ENCODE data around the gene UGT1A8.

DNA sequence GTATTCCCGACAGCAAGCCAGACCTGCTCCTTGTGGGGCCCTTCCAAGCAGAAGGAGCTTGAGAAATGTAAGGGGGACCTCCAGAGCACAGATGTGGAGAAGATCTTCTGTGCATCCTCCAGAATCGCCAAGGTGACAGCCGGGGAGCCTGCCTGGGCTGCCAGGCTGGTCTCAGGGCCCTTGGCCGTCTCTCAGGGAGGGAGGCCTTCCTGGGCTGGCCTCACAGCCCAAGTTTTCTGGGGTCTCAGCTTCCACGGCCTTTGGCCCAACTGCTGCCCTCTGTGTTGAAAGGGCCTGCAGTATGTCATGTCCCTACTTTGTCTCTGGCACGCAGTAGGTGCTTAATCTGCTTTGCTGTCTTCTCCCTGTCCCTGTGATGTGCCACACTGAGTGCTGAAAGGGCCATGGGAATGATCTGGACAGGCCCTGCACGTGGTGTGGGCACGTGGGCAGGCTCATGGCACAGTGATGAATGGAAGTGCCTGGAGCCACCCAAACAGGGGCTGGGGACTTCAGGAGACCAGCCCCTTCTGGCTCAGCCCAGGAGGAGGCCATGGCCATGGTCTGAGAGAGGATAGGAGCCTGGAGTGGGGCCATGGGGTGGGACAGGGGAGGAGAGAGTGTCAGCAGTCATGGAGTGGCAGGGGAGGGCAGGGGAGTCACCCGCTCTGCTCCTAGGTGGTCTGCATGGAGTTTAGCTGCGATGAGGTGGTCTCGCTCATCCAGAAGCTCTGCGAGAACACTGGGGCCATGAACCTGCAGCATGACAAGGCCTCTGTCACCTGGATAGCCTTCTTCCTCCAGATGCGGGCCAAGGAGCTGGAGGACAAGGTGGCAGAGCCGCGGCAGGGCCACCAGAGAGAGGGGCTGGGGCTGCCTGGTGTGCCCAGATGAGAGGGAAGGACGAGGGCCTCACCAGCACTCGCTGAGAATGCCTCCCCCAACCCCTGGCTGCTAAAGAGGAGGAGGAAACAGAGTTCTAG lies 201.5 kb downstream of the UGT1A8 start:
- TF ChIP-seq, protein P1, sequence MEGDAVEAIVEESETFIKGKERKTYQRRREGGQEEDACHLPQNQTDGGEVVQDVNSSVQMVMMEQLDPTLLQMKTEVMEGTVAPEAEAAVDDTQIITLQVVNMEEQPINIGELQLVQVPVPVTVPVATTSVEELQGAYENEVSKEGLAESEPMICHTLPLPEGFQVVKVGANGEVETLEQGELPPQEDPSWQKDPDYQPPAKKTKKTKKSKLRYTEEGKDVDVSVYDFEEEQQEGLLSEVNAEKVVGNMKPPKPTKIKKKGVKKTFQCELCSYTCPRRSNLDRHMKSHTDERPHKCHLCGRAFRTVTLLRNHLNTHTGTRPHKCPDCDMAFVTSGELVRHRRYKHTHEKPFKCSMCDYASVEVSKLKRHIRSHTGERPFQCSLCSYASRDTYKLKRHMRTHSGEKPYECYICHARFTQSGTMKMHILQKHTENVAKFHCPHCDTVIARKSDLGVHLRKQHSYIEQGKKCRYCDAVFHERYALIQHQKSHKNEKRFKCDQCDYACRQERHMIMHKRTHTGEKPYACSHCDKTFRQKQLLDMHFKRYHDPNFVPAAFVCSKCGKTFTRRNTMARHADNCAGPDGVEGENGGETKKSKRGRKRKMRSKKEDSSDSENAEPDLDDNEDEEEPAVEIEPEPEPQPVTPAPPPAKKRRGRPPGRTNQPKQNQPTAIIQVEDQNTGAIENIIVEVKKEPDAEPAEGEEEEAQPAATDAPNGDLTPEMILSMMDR (IDR thresholded peaks at IDR 0.05), result no peak
- TF ChIP-seq POLR2A (IDR thresholded peaks at IDR 0.05) (no peak), EP300 (IDR thresholded peaks at IDR 0.05) (no peak), POLR2AphosphoS5 (IDR thresholded peaks at IDR 0.05) (no peak)

Measured in sigmoid colon (tissue), 4 donors.